ENCODE results near the gene WDR62.

WDR62 gene

GRCh38 chr19:36013280-36014011 lies 41.3 kb upstream of the WDR62 start:
- Histone ChIP-seq H3K27ac (replicated peaks) (peak overlapping the region; percentile 77), H3K27me3 (ENCODE audit: insufficient read depth, poor library complexity, severe bottlenecking) (no peaks in the 10 kb centered on the region), H3K4me3 (replicated peaks; ENCODE audit: insufficient read depth, low read length) (peak overlapping the region; percentile 86)
- no peak for DNase-seq (ENCODE audit: low read depth in 1 of 2, low spot score in 1 of 2)
- TF ChIP-seq SPI1 (IDR thresholded peaks at IDR 0.05; ENCODE audit: borderline replicate concordance, low read depth) (no peak), GABPA (IDR thresholded peaks at IDR 0.05; ENCODE audit: low read depth) (no peak), CTCF (IDR thresholded peaks at IDR 0.05; ENCODE audit: insufficient read depth, low read length) (no peak), POLR2AphosphoS5 (IDR thresholded peaks at IDR 0.05; ENCODE audit: low read depth) (no peak)
- TF ChIP-seq, protein P1, sequence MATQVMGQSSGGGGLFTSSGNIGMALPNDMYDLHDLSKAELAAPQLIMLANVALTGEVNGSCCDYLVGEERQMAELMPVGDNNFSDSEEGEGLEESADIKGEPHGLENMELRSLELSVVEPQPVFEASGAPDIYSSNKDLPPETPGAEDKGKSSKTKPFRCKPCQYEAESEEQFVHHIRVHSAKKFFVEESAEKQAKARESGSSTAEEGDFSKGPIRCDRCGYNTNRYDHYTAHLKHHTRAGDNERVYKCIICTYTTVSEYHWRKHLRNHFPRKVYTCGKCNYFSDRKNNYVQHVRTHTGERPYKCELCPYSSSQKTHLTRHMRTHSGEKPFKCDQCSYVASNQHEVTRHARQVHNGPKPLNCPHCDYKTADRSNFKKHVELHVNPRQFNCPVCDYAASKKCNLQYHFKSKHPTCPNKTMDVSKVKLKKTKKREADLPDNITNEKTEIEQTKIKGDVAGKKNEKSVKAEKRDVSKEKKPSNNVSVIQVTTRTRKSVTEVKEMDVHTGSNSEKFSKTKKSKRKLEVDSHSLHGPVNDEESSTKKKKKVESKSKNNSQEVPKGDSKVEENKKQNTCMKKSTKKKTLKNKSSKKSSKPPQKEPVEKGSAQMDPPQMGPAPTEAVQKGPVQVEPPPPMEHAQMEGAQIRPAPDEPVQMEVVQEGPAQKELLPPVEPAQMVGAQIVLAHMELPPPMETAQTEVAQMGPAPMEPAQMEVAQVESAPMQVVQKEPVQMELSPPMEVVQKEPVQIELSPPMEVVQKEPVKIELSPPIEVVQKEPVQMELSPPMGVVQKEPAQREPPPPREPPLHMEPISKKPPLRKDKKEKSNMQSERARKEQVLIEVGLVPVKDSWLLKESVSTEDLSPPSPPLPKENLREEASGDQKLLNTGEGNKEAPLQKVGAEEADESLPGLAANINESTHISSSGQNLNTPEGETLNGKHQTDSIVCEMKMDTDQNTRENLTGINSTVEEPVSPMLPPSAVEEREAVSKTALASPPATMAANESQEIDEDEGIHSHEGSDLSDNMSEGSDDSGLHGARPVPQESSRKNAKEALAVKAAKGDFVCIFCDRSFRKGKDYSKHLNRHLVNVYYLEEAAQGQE (IDR thresholded peaks at IDR 0.05; ENCODE audit: insufficient replicate concordance, low read depth) = no peak

GRCh38 chr19:36014012-36014924 lies 40.4 kb upstream of the WDR62 start, which contains the start of gene ALKBH6:
ALKBH6 (minus strand) TSS chr19:36014213; CDS start chr19:36013397, 816 bp downstream.
- TF ChIP-seq POLR2AphosphoS5 (IDR thresholded peaks at IDR 0.05; ENCODE audit: low read depth) (peak; percentile 69), CTCF (IDR thresholded peaks at IDR 0.05; ENCODE audit: insufficient read depth, low read length) (no peak), GABPA (IDR thresholded peaks at IDR 0.05; ENCODE audit: low read depth) (peak; percentile 40; the same call in 1 of the 2 replicates), SPI1 (IDR thresholded peaks at IDR 0.05; ENCODE audit: borderline replicate concordance, low read depth) (peak; percentile 23; the same call in 1 of the 2 replicates)
- TF ChIP-seq, protein P1 (IDR thresholded peaks at IDR 0.05; ENCODE audit: insufficient replicate concordance, low read depth) = peak; percentile 77
- peak; percentile 98 to 100 for DNase-seq (ENCODE audit: low read depth in 1 of 2, low spot score in 1 of 2)
- H3K27me3 ChIP-seq (ENCODE audit: insufficient read depth, poor library complexity, severe bottlenecking) = no peaks in the 10 kb centered on the region
- H3K4me3 ChIP-seq (replicated peaks; ENCODE audit: insufficient read depth, low read length) = peak within 1 kb of the TSS; percentile 86
- peak within 1 kb of the TSS; percentile 77 for H3K27ac ChIP-seq (replicated peaks)

GRCh38 chr19:36019061-36019670 lies 35.5 kb upstream of the WDR62 start:
- no peaks in the 10 kb centered on the region for H3K27me3 ChIP-seq (ENCODE audit: insufficient read depth, poor library complexity, severe bottlenecking)
- no peak overlapping the region for H3K27ac ChIP-seq (replicated peaks)
- no peak overlapping the region for H3K4me3 ChIP-seq (replicated peaks; ENCODE audit: insufficient read depth, low read length)
- DNase-seq (ENCODE audit: low read depth in 1 of 2, low spot score in 1 of 2) = no peak
- TF ChIP-seq GABPA (IDR thresholded peaks at IDR 0.05; ENCODE audit: low read depth) = no peak
- TF ChIP-seq, protein P1 (IDR thresholded peaks at IDR 0.05; ENCODE audit: insufficient replicate concordance, low read depth) = no peak
- TF ChIP-seq SPI1 (IDR thresholded peaks at IDR 0.05; ENCODE audit: borderline replicate concordance, low read depth) = no peak
- no peak for TF ChIP-seq CTCF (IDR thresholded peaks at IDR 0.05; ENCODE audit: insufficient read depth, low read length)
- no peak for TF ChIP-seq POLR2AphosphoS5 (IDR thresholded peaks at IDR 0.05; ENCODE audit: low read depth)
